H9 (cell line): ENCODE results near the gene LIPC. TPM values are rescaled to one million over a fixed set of nuclear protein-coding genes. Genes with fewer than 3 reads are reported as not detected.

Experiments used
- DNase-seq: peaks from one replicate; pipeline ENCODE4 v3.0.0-alpha.2; 2017
- H2AFZ ChIP-seq: one replicate; pipeline ENCODE4 v1.6.1; 2013; ENCODE audit warnings: mild to moderate bottlenecking, low read length, control low read depth, moderate library complexity
- H2AK5ac ChIP-seq: 2 replicates; pipeline ENCODE4 v1.6.1; 2013; ENCODE audit warnings: low read length, control low read depth, mixed read lengths; ENCODE audit not compliant: insufficient read length
- H2BK120ac ChIP-seq: one replicate; pipeline ENCODE4 v1.6.1; 2013; ENCODE audit warnings: low read depth, mild to moderate bottlenecking, low read length, control low read depth, inconsistent platforms; ENCODE audit not compliant: poor library complexity, severe bottlenecking
- H2BK12ac ChIP-seq: 2 replicates; pipeline ENCODE4 v1.6.1; 2013; ENCODE audit warnings: low read length, control low read depth, mixed read lengths, low read depth; ENCODE audit not compliant: insufficient read length
- H2BK15ac ChIP-seq: 2 replicates; pipeline ENCODE4 v1.6.1; 2013; ENCODE audit warnings: low read depth, low read length, control low read depth
- H2BK20ac ChIP-seq: one replicate; pipeline ENCODE4 v1.6.1; 2013; ENCODE audit warnings: low read depth, mild to moderate bottlenecking, low read length, control low read depth, inconsistent platforms; ENCODE audit not compliant: poor library complexity, severe bottlenecking
- H2BK5ac ChIP-seq: 2 replicates; pipeline ENCODE4 v1.6.1; 2013; ENCODE audit warnings: low read length, control low read depth, mixed read lengths; ENCODE audit not compliant: insufficient read length
- H3K14ac ChIP-seq: 2 replicates; pipeline ENCODE4 v1.6.1; 2013; ENCODE audit warnings: low read length, control low read depth; ENCODE audit not compliant: insufficient read depth
- H3K18ac ChIP-seq: 2 replicates; pipeline ENCODE4 v1.6.1; 2013; ENCODE audit warnings: low read depth, mild to moderate bottlenecking, mixed read lengths, low read length, control low read depth; ENCODE audit not compliant: insufficient read length
- H3K23ac ChIP-seq: 2 replicates; pipeline ENCODE4 v1.6.1; 2013; ENCODE audit warnings: low read length, control low read depth, mixed read lengths, low read depth; ENCODE audit not compliant: insufficient read length
- H3K23me2 ChIP-seq: 2 replicates; pipeline ENCODE4 v1.6.1; 2013; ENCODE audit warnings: low read depth, mild to moderate bottlenecking, mixed read lengths, low read length, control low read depth; ENCODE audit not compliant: insufficient read length, poor library complexity, severe bottlenecking
- H3K27ac ChIP-seq: 2 replicates; pipeline ENCODE4 v1.5.1; 2013; ENCODE audit warnings: low read length, control low read depth, mixed read lengths, low read depth; ENCODE audit not compliant: insufficient read length
- H3K27me3 ChIP-seq: 2 replicates; pipeline ENCODE4 v1.6.1; 2013; ENCODE audit warnings: low read length, control low read depth, inconsistent platforms; ENCODE audit not compliant: insufficient read depth
- H3K4ac ChIP-seq: 2 replicates; pipeline ENCODE4 v1.6.1; 2013; ENCODE audit warnings: low read depth, mild to moderate bottlenecking, control low read depth, inconsistent platforms, low read length, moderate library complexity
- H3K4me1 ChIP-seq: 2 replicates; pipeline ENCODE4 v1.6.1; 2013; ENCODE audit warnings: low read length, control low read depth, inconsistent platforms; ENCODE audit not compliant: insufficient read depth
- H3K4me2 ChIP-seq: 2 replicates; pipeline ENCODE4 v1.6.1; 2013; ENCODE audit warnings: low read length, control low read depth, mixed read lengths; ENCODE audit not compliant: insufficient read length, insufficient read depth
- H3K56ac ChIP-seq: 2 replicates; pipeline ENCODE4 v1.6.1; 2013; ENCODE audit warnings: low read depth, mild to moderate bottlenecking, mixed read lengths, low read length, control low read depth; ENCODE audit not compliant: insufficient read length
- H3K79me1 ChIP-seq: 2 replicates; pipeline ENCODE4 v1.6.1; 2013; ENCODE audit warnings: low read depth, mild to moderate bottlenecking, moderate library complexity, low read length, control low read depth, inconsistent platforms; ENCODE audit not compliant: insufficient read depth, poor library complexity, severe bottlenecking
- H3K79me2 ChIP-seq: 2 replicates; pipeline ENCODE4 v1.6.1; 2013; ENCODE audit warnings: low read length, control low read depth, inconsistent platforms; ENCODE audit not compliant: insufficient read depth
- H3K9ac ChIP-seq: 2 replicates; pipeline ENCODE4 v1.6.1; 2013; ENCODE audit warnings: low read length, control low read depth, mixed read lengths; ENCODE audit not compliant: insufficient read length; ENCODE audit errors: extremely low read depth
- H3K9me3 ChIP-seq: one replicate; pipeline ENCODE4 v1.6.1; 2013; ENCODE audit warnings: low read depth, low read length, inconsistent platforms; ENCODE audit not compliant: control insufficient read depth
- H3T11ph ChIP-seq: one replicate; pipeline ENCODE4 v1.6.1; 2013; ENCODE audit warnings: mild to moderate bottlenecking, low read length, control low read depth, inconsistent platforms
- H4K20me1 ChIP-seq: one replicate; pipeline ENCODE4 v1.6.1; 2013; ENCODE audit not compliant: control insufficient read depth, insufficient read length, insufficient read depth
- H4K5ac ChIP-seq: 2 replicates; pipeline ENCODE4 v1.6.1; 2013; ENCODE audit warnings: low read depth, mild to moderate bottlenecking, mixed read lengths, low read length, control low read depth; ENCODE audit not compliant: insufficient read length
- H4K8ac ChIP-seq: replicated peaks from 2 replicates; pipeline ENCODE4 v1.6.1; 2013; ENCODE audit warnings: low read length, control low read depth, mixed read lengths, low read depth; ENCODE audit not compliant: insufficient read length
- H4K91ac ChIP-seq: 2 replicates; pipeline ENCODE4 v1.6.1; 2013; ENCODE audit warnings: low read depth, mild to moderate bottlenecking, moderate library complexity, mixed read lengths, low read length, control low read depth; ENCODE audit not compliant: insufficient read length
- H3K27ac Mint-ChIP-seq, 3 experiments: 2 replicates in 2 of 3; 3 replicates in 1 of 3; pipeline ENCODE4 v1.8.0; 2020 to 2021; ENCODE audit warnings: mixed read lengths in 3 of 3, mild to moderate bottlenecking in 1 of 3, moderate library complexity in 1 of 3
- H3K27me3 Mint-ChIP-seq: 2 replicates; pipeline ENCODE4 v1.8.0; 2021; ENCODE audit warnings: low read depth, mild to moderate bottlenecking, moderate library complexity, mixed read lengths
- H3K36me3 Mint-ChIP-seq, 3 experiments: 2 replicates in 2 of 3; 3 replicates in 1 of 3; pipeline ENCODE4 v1.8.0; 2020 to 2021; ENCODE audit warnings: low read depth in 3 of 3, mixed read lengths in 3 of 3; ENCODE audit not compliant: insufficient read depth in 1 of 3
- H3K4me1 Mint-ChIP-seq, 2 experiments: 2 replicates each; pipeline ENCODE4 v1.8.0; 2020; ENCODE audit warnings: mixed read lengths in 2 of 2
- H3K4me3 Mint-ChIP-seq, 2 experiments: 2 replicates in 1 of 2; 3 replicates in 1 of 2; pipeline ENCODE4 v1.8.0; 2020 to 2021; ENCODE audit warnings: mild to moderate bottlenecking in 2 of 2, mixed read lengths in 2 of 2, moderate library complexity in 1 of 2
- H3K9me3 Mint-ChIP-seq, 2 experiments: 2 replicates in 1 of 2; 3 replicates in 1 of 2; pipeline ENCODE4 v1.8.0; 2020; ENCODE audit warnings: mild to moderate bottlenecking in 2 of 2, mixed read lengths in 2 of 2, moderate library complexity in 1 of 2
- WGBS: extraction: QIAGEN DNeasy Blood & Tissue Kit; methylation state at CpG from one replicate; pipeline ENCODE4 v1.1.7; 2013; ENCODE audit warnings: missing lambda C conversion rate, low lambda C conversion rate, mixed read lengths; ENCODE audit not compliant: insufficient read length; ENCODE audit errors: extremely low coverage; 5-methylcytosine and 5-hydroxymethylcytosine counted together
- total RNA-seq: library from RNA; stranded (reverse); gene quantifications from 2 replicates; pipeline ENCODE4 v1.2.1, GENCODE V29; 2021
- TF ChIP-seq, protein P1 (sequence below): fragments of 200-600 bp; sonication (generic); conservative IDR thresholded peaks from 3 replicates; pipeline ENCODE4 v1.8.0; 2021; ENCODE audit warnings: antibody characterized with exemption, mild to moderate bottlenecking

The LIPC gene
- total RNA-seq, 1 experiment from 2014 or later = not detected

DNA sequence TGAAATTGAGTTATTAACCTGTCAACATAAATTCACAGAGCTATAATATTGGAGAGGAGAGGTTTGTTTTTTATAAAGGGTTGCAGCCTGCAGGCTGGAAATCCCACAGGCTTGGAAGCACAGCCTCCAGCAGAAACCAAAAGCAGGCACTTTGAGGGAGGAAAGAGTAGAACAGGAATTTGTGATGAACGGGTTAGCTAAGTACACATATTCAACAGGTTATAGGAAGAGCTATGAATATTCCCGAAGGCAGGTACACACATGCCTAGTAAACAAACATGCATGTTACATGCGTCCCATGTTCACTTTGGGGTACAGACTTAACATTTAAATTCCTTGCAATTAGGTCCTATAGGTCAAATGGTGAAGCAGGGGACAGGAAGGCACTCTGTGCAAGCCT is 25.9 kb upstream of the LIPC start:
- no peak overlapping the region for H2BK5ac ChIP-seq
- H3K18ac ChIP-seq = no peak overlapping the region
- H3K36me3 Mint-ChIP-seq = no peaks in the 10 kb centered on the region; a peak in 1 of 7 replicates
- no peak overlapping the region for H3K56ac ChIP-seq
- TF ChIP-seq, protein P1, sequence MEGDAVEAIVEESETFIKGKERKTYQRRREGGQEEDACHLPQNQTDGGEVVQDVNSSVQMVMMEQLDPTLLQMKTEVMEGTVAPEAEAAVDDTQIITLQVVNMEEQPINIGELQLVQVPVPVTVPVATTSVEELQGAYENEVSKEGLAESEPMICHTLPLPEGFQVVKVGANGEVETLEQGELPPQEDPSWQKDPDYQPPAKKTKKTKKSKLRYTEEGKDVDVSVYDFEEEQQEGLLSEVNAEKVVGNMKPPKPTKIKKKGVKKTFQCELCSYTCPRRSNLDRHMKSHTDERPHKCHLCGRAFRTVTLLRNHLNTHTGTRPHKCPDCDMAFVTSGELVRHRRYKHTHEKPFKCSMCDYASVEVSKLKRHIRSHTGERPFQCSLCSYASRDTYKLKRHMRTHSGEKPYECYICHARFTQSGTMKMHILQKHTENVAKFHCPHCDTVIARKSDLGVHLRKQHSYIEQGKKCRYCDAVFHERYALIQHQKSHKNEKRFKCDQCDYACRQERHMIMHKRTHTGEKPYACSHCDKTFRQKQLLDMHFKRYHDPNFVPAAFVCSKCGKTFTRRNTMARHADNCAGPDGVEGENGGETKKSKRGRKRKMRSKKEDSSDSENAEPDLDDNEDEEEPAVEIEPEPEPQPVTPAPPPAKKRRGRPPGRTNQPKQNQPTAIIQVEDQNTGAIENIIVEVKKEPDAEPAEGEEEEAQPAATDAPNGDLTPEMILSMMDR = no peak
- no peak overlapping the region for H2BK15ac ChIP-seq
- H3K4me1 ChIP-seq = no peaks in the 10 kb centered on the region
- H3K27me3 Mint-ChIP-seq = peaks cover 2% of the 10 kb centered on the region; the same call in 1 of the 2 replicates
- H3K4ac ChIP-seq = no peak overlapping the region
- no peaks in the 10 kb centered on the region for H4K20me1 ChIP-seq
- no CpG with 5 or more reads among the region's 3 CpGs for WGBS
- H3K4me3 Mint-ChIP-seq = no peak overlapping the region
- no peak overlapping the region for H3K27ac Mint-ChIP-seq
- no peak overlapping the region for H4K91ac ChIP-seq
- H3K9ac ChIP-seq = no peak overlapping the region
- H3T11ph ChIP-seq = no peak overlapping the region
- no peak overlapping the region for H4K5ac ChIP-seq
- H3K79me1 ChIP-seq = no peaks in the 10 kb centered on the region
- no peaks in the 10 kb centered on the region for H3K79me2 ChIP-seq
- H3K4me2 ChIP-seq = no peak overlapping the region
- no peak for DNase-seq
- no peak overlapping the region for H3K27ac ChIP-seq
- no peak overlapping the region for H3K14ac ChIP-seq
- no peak overlapping the region for H2AK5ac ChIP-seq
- H2BK20ac ChIP-seq = no peak overlapping the region
- H3K23me2 ChIP-seq = no peaks in the 10 kb centered on the region
- no peak overlapping the region for H2BK120ac ChIP-seq
- H3K23ac ChIP-seq = no peak overlapping the region
- no peak overlapping the region for H2AFZ ChIP-seq
- H3K27me3 ChIP-seq = no peaks in the 10 kb centered on the region
- no peak overlapping the region for H4K8ac ChIP-seq
- H3K9me3 Mint-ChIP-seq = no peaks in the 10 kb centered on the region
- no peak overlapping the region for H2BK12ac ChIP-seq
- peaks cover 5 to 14% of the 10 kb centered on the region in 2 experiments for H3K4me1 Mint-ChIP-seq
- H3K9me3 ChIP-seq = no peaks in the 10 kb centered on the region
